CD4-positive, alpha-beta T cell treated with Interleukin-4 for 1 hour (primary cell): ENCODE measurements around the gene C1orf141.
"Not testable (repeated sequence)": the region's sequence is repeated elsewhere in the genome, so short reads cannot be mapped to it uniquely, and the experiment has no call there.

Source experiments
- DNase-seq, 2 donors: peaks; one replicate each; pipeline ENCODE4 v3.0.0-alpha.2; 2020 to 2022

The C1orf141 gene

DNA sequence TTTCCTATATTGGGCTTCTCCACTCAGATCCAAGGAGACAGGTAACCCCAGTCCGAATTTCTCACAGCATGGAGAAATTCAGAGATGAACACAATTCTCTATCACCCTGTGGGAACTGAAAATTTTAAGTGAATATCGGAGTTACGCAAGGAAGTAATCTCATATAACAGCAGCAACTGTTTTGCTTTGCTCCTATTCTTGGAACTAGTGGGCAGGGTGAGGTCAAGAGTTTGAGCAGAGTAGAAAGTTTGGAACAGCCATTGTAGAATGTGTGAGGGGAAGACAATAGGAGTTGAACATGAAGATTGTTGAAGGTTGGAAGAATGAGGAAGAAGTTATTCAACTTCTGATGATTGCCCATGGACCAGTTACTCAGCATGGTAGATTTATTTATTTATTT lies 56.5 kb downstream of the C1orf141 start:
- no peak for DNase-seq

DNA sequence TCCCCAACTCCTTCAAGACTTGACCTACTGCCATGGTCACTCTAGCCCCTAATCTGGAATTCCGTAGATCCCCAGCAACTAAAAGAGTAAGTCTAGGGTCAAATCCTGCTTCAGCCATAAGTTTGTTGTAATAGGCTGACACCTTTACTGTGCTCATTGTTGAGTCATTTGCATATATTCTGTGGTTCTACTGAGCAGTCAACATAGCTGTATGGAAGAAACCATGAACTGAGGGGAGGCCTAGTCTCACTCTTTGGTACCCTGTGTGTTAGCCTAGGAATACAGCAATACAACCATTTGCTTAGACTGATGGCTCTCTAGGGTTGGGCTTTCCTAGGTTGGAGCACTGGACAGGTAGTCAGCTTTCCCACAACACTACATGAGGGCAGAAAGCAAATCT lies 57.2 kb downstream of the C1orf141 start:
- DNase-seq = no peak

DNA sequence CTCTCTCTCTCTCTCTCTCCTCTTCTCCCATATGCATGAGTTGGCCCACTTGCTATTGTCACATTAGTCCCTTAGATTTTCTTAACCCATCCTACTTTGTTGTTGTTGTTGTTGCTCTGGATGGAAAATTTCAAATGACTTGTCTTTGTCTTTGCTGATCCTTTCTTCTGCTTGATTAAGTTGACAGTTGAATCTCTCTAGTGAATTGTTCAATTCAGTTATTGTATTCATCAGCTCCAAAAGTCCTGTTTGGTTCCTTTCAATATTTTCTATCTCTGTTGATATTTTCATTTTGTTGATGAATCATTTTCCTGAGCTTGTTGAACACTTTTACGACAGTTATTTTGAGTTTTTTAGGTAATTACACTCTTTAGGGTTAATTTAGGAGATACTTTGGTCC lies 62.0 kb downstream of the C1orf141 start:
- DNase-seq = no peak

- DNase-seq = not testable (repeated sequence)
Measured at GRCh38 chr1:67067655-67068054, 67.1 kb downstream of the C1orf141 start.

- DNase-seq = no peak
Measured at GRCh38 chr1:67062412-67062811, 72.4 kb downstream of the C1orf141 start.

- DNase-seq = no peak
Measured at GRCh38 chr1:67061266-67061665, 73.5 kb downstream of the C1orf141 start.

- DNase-seq = no peak
Measured at GRCh38 chr1:67060811-67061218, 74.0 kb downstream of the C1orf141 start.

DNA sequence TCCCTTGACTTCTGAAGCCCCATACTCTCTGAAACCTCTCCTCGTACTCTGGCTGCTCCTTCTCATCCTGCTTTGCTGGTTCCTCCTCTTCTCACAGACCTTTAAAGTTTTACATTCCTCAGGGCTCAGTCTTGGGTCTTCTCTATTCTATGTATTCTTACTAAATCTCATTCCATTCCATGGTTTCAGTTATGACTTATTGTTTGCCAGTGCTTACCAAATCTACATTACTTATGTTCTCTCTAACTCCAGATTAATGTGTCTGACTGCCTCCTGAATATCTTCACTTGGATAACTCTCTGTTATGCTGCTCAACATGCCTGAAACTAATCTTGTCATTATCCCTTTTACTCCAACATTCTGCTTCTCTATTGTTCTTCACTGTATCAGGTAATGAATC lies 75.4 kb downstream of the C1orf141 start:
- DNase-seq = no peak

DNA sequence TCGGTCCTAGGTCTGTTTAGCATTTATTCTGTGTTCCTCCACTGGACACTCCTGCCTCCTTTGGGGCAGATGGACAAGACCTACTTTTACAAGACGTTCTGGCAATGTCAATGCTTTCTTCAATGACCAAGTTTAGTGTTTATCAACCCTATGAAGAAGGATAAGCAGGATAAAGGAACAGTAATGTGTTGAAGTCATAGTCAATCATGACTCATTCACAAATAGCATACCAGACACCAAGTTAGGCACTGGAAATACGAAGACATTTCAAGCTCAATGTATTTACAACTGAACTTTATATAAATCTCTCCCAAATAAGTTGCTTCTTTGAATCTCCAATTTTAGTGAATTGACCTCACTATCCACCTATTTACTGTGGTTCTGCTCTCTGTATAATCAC lies 76.0 kb downstream of the C1orf141 start:
- DNase-seq = no peak

DNA sequence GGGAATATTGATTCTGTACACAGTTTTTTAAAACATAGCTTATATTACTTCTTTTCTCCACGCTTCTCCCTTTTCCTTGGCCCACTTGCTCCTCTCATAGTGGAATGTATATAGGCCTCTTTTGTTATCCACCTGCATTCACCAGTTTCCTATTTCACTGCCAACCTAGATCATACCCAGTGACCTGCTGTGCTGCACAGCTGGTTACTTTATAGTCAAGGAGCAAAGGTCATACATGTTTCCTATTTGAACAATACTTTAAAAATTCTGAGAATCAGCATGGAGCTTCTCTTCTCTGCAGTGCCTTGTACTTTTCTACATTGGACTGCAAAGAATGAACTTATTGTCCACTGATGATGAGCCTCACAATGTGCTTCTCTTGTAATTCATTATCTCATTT lies 76.5 kb downstream of the C1orf141 start:
- DNase-seq = no peak

DNA sequence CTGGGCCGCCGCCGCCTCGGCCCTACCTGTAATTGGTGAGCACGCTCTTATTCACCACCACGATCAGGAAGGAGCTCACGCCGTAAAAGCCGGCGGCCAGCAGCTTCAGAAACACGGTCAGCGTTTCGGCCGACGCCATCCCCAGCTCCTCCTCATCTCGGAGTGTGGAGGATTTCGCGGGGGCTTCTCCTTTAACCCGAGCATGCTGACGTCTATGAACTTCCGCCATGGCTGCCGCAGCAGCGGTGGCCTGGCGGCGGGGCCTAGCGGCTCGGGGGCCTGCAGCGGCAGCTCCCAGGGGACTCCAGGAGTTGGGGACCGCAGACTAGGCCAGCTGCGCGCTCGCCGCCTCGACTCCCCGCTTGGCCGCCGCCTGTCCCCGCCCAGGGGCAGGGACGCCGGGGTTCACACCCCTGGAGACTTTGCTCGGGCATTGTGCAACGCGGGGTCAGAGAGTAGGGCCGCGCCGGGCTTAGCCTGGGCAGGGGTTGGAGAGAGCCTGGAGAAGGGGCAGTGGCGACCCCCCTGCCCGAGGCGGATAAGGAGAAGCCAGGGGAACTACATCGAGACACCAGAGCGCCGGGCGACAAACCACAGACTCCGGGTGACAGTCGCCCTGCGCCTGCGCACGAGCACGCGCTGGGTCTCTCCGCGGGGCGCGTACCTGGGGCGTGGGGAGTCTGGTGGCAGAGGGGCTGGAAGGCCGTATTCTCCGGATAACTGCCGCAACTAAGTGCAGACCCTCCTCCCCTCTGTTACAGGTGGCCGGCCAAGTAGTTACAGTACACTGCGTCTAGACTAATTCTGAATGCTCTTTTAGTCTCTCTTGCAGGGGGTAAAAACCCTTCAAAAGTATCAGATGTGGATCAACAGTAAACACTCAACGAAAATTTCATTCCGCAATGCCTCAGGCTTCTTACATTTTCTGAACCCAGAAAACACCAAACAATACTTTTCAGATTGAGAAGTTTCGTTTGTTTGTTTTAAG lies 80.7 kb downstream of the C1orf141 start, which contains the start of gene SLC35D1:
Gene SLC35D1 (minus strand): TSS at position 364 of the 988 bp plus-strand sequence. CDS start 135 bp downstream, at position 229.
- peak; percentile 75 to 80 for DNase-seq

GRCh38 chr1:67053535-67053784 lies 81.3 kb downstream of the C1orf141 start:
- DNase-seq = no peak

- peak; percentile 13 to 49 for DNase-seq
Measured at GRCh38 chr1:67052741-67053534, 81.8 kb downstream of the C1orf141 start.

- no peak for DNase-seq
Measured at GRCh38 chr1:67051196-67051595, 83.6 kb downstream of the C1orf141 start.

- DNase-seq = no peak
Measured at GRCh38 chr1:67044631-67045270, 90.0 kb downstream of the C1orf141 start.

GRCh38 chr1:67043366-67043765 lies 91.4 kb downstream of the C1orf141 start:
- no peak for DNase-seq
